Activated gamma-delta T cell treated with anti-CD3 and anti-CD28 coated beads, Interleukin-2, amount 50 U/mL, for 16 hours (primary cell): ENCODE data around the gene CACNA2D1.

Experiments
- DNase-seq: peaks from one replicate; pipeline ENCODE4 v3.0.0-alpha.2; 2020; ENCODE audit warnings: low read depth

CACNA2D1 gene

DNA sequence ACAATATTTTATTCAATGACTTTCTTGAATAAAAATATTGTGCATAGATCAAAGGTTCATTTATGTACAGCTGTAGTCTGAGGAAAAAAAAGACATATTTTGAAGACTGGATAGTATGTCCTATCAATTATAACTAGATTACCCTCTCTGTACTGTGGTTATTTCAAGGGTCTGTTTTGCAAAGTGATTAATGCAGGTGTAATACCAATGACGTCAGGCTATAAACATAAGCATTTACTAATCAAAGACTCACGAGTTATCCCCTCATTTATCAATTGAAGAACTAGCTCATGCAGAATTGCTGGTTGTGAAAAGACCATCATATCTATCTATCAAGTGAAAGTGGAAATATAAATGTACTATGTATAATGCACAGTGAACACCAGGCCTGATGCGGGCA lies 460.2 kb downstream of the CACNA2D1 start:
- no peak for DNase-seq

- DNase-seq, result no peak
Measured at GRCh38 chr7:81973117-81973516, 470.5 kb downstream of the CACNA2D1 start.

- DNase-seq, result no peak
Measured at GRCh38 chr7:81960026-81960425, 483.6 kb downstream of the CACNA2D1 start.

GRCh38 chr7:81957517-81957916 lies 486.1 kb downstream of the CACNA2D1 start:
- DNase-seq, result no peak

DNA sequence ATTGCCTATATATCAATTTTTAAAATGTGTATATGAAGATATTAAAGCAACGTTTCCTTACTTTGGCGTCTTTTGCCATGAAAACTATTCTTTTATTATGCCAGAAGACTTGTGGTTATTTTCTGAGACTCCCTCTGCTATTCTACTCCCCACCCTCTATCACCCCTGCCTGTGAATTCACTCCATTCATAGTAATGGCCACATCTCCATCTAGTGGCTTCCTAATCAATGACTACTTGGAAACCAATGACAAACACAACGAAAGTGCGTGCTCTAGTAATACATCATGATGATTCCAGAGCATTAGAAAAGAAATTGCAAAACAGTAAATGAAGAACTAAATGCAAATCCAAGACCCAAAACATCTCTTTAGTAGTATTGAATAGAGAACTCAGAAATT lies 487.1 kb downstream of the CACNA2D1 start:
- no peak for DNase-seq

GRCh38 chr7:81949306-81949705 lies 494.3 kb downstream of the CACNA2D1 start:
- DNase-seq, result no peak

DNA sequence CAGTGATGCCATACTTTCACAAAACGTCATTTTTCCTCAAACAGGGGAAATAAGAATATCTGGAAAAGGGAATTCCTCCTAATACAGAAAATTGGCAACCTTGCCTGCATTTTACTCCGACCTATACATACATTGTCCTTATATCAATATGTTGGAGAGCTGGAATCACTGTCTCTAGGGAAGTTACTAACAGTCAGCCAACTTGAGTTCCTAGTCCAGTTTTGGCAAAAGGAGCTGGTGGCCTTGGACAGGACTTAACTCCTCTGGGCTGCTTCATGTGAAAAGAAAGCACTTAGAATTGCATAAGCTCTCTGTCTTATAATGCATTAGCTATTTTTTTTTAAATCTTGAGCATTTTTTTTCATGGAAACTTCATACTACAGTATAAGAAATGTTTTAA lies 499.5 kb downstream of the CACNA2D1 start:
- DNase-seq, result no peak

DNA sequence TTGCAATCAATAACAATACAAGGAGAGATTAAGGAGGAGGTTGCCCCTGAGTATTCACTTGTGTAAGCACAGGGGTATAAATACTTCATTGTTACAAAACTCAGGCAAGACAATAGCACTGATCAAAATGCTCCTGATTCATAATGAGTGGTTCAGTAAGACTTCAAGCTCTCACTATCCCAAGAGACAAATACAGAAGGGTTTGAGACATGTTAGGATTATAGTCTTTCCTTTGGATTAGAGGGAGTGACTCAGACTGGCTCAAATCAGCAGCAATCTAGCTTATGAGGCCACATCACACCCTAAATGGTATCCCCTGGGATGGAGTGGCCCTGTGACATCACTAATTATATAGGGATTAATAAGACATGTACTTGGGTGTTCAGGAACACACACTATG lies 506.5 kb downstream of the CACNA2D1 start:
- DNase-seq, result no peak

DNA sequence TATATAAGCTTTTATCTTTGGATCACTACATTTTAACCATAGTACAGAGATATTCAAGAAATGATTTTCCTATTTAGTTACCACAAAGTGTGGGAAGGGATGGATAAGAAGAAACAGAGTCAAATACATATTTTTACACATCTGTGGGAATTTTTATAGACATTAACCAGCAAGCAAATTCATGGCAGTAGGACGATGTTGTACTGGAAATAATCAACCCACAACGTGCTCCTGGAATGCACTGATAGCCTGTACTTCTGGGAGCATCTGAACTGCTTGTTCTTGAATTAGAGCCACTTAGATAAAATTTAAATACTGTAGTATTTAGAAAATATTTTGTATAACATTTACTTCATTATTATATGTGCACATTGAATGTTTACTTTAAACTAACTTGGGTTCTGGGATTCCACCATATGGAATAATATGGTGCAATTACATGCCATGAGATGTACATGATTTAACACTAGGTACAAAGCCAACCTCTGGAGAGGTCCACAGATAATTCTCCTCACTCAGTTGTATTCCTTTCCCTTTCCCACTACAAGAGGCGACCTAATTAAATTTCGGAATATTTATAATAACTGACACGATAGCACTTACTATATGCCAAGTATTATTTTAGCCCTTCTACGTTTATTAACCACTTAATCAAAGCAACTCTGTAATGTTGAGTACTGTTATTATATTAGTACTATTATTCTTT lies 508.8 kb downstream of the CACNA2D1 start:
- no peak for DNase-seq

GRCh38 chr7:81932936-81933335 lies 510.6 kb downstream of the CACNA2D1 start:
- DNase-seq, result no peak

DNA sequence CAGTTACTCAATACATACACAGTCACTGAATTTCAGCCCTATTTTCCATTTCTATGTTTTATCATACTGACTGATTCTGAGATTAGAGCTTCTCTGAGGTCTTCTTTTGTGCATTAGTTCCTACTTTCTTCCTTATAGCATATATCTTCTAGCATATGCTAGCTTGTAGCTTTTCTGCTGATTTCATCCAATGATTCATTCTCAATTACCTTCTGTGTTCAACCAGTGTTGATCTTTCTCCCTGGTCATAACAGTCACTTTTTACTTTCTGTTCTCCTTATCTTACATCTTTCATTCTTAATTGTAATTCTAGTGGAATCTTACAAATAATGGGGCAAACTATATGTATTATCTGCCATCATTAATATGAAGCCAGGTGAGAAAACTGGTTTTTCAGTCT lies 514.2 kb downstream of the CACNA2D1 start:
- DNase-seq, result no peak

GRCh38 chr7:81926154-81926553 lies 517.4 kb downstream of the CACNA2D1 start:
- no peak for DNase-seq

- DNase-seq, result no peak
Measured at GRCh38 chr7:81925530-81925929, 518.0 kb downstream of the CACNA2D1 start.

GRCh38 chr7:81924494-81924893 lies 519.1 kb downstream of the CACNA2D1 start:
- DNase-seq, result no peak

DNA sequence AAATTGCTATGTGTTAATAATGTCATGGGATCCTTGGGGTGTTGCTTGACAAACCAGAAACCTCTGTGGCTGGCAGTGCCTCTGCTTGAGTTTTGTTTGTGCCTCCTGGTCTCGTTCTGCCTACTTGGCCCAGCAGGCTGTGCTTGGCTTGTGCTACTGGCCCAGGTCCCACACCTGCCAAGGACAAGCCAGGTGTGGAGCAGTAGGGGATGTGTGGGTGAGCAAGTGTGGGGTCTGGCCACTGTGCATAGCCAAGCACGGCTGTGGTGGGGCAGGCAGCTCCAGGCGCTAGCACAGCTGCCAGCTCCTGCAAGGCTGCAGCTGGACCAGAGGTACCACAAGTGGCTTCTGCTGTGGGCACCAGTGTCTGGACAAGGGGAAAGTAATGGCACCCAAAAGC lies 524.1 kb downstream of the CACNA2D1 start:
- DNase-seq, result no peak

- DNase-seq, result no peak
Measured at GRCh38 chr7:81908220-81908619, 535.4 kb downstream of the CACNA2D1 start.

- no peak for DNase-seq
Measured at GRCh38 chr7:81903115-81903514, 540.5 kb downstream of the CACNA2D1 start.

- DNase-seq, result no peak
Measured at GRCh38 chr7:81902536-81902935, 541.0 kb downstream of the CACNA2D1 start.
